ENCODE measurements around the gene STXBP2.

DNA sequence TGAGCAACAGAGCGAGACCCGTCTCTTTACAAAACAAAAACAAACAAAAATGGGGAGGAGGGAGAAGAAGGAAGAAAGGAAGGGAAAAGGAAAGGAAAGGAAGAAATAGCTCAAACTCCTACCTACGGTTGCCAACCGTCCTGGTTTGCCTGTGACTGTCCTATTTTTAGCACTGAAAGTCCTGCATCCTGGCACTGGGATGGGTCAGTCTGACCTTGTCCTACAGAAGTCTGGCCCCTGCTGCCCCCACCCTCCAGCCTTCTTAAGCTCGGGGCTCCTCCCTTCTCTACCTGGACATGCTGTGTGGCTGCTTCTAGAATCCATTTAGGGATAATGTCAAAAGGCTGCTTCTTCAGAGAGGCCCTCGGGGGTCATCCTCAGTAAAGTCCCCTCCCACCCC, 1.2 kb upstream of the STXBP2 start:
- TF ChIP-seq, protein P1, sequence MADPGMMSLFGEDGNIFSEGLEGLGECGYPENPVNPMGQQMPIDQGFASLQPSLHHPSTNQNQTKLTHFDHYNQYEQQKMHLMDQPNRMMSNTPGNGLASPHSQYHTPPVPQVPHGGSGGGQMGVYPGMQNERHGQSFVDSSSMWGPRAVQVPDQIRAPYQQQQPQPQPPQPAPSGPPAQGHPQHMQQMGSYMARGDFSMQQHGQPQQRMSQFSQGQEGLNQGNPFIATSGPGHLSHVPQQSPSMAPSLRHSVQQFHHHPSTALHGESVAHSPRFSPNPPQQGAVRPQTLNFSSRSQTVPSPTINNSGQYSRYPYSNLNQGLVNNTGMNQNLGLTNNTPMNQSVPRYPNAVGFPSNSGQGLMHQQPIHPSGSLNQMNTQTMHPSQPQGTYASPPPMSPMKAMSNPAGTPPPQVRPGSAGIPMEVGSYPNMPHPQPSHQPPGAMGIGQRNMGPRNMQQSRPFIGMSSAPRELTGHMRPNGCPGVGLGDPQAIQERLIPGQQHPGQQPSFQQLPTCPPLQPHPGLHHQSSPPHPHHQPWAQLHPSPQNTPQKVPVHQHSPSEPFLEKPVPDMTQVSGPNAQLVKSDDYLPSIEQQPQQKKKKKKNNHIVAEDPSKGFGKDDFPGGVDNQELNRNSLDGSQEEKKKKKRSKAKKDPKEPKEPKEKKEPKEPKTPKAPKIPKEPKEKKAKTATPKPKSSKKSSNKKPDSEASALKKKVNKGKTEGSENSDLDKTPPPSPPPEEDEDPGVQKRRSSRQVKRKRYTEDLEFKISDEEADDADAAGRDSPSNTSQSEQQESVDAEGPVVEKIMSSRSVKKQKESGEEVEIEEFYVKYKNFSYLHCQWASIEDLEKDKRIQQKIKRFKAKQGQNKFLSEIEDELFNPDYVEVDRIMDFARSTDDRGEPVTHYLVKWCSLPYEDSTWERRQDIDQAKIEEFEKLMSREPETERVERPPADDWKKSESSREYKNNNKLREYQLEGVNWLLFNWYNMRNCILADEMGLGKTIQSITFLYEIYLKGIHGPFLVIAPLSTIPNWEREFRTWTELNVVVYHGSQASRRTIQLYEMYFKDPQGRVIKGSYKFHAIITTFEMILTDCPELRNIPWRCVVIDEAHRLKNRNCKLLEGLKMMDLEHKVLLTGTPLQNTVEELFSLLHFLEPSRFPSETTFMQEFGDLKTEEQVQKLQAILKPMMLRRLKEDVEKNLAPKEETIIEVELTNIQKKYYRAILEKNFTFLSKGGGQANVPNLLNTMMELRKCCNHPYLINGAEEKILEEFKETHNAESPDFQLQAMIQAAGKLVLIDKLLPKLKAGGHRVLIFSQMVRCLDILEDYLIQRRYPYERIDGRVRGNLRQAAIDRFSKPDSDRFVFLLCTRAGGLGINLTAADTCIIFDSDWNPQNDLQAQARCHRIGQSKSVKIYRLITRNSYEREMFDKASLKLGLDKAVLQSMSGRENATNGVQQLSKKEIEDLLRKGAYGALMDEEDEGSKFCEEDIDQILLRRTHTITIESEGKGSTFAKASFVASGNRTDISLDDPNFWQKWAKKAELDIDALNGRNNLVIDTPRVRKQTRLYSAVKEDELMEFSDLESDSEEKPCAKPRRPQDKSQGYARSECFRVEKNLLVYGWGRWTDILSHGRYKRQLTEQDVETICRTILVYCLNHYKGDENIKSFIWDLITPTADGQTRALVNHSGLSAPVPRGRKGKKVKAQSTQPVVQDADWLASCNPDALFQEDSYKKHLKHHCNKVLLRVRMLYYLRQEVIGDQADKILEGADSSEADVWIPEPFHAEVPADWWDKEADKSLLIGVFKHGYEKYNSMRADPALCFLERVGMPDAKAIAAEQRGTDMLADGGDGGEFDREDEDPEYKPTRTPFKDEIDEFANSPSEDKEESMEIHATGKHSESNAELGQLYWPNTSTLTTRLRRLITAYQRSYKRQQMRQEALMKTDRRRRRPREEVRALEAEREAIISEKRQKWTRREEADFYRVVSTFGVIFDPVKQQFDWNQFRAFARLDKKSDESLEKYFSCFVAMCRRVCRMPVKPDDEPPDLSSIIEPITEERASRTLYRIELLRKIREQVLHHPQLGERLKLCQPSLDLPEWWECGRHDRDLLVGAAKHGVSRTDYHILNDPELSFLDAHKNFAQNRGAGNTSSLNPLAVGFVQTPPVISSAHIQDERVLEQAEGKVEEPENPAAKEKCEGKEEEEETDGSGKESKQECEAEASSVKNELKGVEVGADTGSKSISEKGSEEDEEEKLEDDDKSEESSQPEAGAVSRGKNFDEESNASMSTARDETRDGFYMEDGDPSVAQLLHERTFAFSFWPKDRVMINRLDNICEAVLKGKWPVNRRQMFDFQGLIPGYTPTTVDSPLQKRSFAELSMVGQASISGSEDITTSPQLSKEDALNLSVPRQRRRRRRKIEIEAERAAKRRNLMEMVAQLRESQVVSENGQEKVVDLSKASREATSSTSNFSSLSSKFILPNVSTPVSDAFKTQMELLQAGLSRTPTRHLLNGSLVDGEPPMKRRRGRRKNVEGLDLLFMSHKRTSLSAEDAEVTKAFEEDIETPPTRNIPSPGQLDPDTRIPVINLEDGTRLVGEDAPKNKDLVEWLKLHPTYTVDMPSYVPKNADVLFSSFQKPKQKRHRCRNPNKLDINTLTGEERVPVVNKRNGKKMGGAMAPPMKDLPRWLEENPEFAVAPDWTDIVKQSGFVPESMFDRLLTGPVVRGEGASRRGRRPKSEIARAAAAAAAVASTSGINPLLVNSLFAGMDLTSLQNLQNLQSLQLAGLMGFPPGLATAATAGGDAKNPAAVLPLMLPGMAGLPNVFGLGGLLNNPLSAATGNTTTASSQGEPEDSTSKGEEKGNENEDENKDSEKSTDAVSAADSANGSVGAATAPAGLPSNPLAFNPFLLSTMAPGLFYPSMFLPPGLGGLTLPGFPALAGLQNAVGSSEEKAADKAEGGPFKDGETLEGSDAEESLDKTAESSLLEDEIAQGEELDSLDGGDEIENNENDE (IDR thresholded peaks at IDR 0.05; ENCODE audit: low read depth, low read length) = no peak
- TF ChIP-seq SMC3 (conservative IDR thresholded peaks at IDR 0.05; ENCODE audit: insufficient read depth, low read depth, low read length) (no peak), NFATC3 (IDR thresholded peaks at IDR 0.05) (no peak), DPF2 (IDR thresholded peaks at IDR 0.05) (no peak), ARHGAP35 (IDR thresholded peaks at IDR 0.05; ENCODE audit: partially characterized antibody) (no peak), NR2C2 (CRISPR knock-in tag; IDR thresholded peaks at IDR 0.05) (no peak), NR2C2 (tag; IDR thresholded peaks at IDR 0.05) (no peak)
